Heart right ventricle (tissue), 16 donors: ENCODE results near the gene HDGFL1. TPM values are rescaled to one million over a fixed set of nuclear protein-coding genes. Genes with fewer than 3 reads are reported as not detected.

Experiments
- ATAC-seq, 8 donors: fragments of 200-7000 bp; cut with Tn5 transposase; one replicate each; pipeline ENCODE4 v1.9.1; 2020; ENCODE audit warnings: mild to moderate bottlenecking in 8 of 8, moderate library complexity in 8 of 8, moderate number of reproducible peaks in 1 of 8
- DNase-seq, 2 donors: peaks; one replicate each; pipeline ENCODE4 v3.0.0-alpha.2; 2020
- H3K27ac ChIP-seq, 10 donors: fragments of 200-600 bp; sonication (generic) in 2 of 10; one replicate each; pipeline versions ENCODE4 v1.5.0 to v1.8.0; 2020 to 2022; ENCODE audit warnings: mild to moderate bottlenecking in 3 of 10
- H3K27me3 ChIP-seq, 7 donors: fragments of 200-600 bp; one replicate each; pipeline ENCODE4 v1.8.0; 2021 to 2022; ENCODE audit warnings: mild to moderate bottlenecking in 2 of 7
- H3K36me3 ChIP-seq, 9 donors: fragments of 200-600 bp; sonication (generic) in 1 of 9; one replicate each; pipeline versions ENCODE4 v1.5.0 to v1.8.0; 2020 to 2022; ENCODE audit warnings: mild to moderate bottlenecking in 2 of 9
- H3K4me1 ChIP-seq, 9 donors: fragments of 200-600 bp; sonication (generic) in 1 of 9; one replicate each; pipeline versions ENCODE4 v1.5.0 to v1.8.0; 2020 to 2022; ENCODE audit warnings: mild to moderate bottlenecking in 4 of 9
- H3K4me3 ChIP-seq, 10 donors: fragments of 200-600 bp; sonication (generic) in 2 of 10; one replicate each; pipeline versions ENCODE4 v1.5.0 to v1.8.0; 2020 to 2022; ENCODE audit warnings: mild to moderate bottlenecking in 7 of 10, moderate library complexity in 2 of 10
- H3K9me3 ChIP-seq, 11 donors: fragments of 200-600 bp in 10 of 11; sonication (generic) in 2 of 11; one replicate each; pipeline versions ENCODE4 v1.5.0 to v1.8.0; 2013 to 2022; ENCODE audit warnings: mild to moderate bottlenecking in 2 of 11, control low read depth in 1 of 11, moderate library complexity in 1 of 11
- WGBS, 2 donors: extraction: QIAGEN DNeasy Blood & Tissue Kit; methylation state at CpG; one replicate each; pipeline ENCODE4 v1.1.7; 2013; ENCODE audit warnings: inconsistent platforms in 1 of 2; 5-methylcytosine and 5-hydroxymethylcytosine counted together
- intact Hi-C, 10 donors: fragments of 100-400 bp; cut with DNase I; formaldehyde crosslinking; loops; one replicate each; pipeline versions ENCODE4 v1.11.1 to v1.14.2; 2022
- polyA plus RNA-seq, 2 donors: library from polyadenylated mRNA; stranded (reverse); fragments of 200-250 nt; gene quantifications; one replicate each; pipeline ENCODE4 v1.2.3, GENCODE V29; 2013
- total RNA-seq, 10 donors: library from RNA; stranded (reverse); fragmentation: NEBNext Ultra II Directional in 3 of 10; extraction: Animal tissue kit (Norgen Biotek cat#: 25700) in 3 of 10; gene quantifications; one replicate each; pipeline versions ENCODE4 v1.2.1 to v1.2.4, GENCODE V29; 2021 to 2023
- TF ChIP-seq, protein P1 (sequence below), 9 donors: fragments of 200-600 bp; sonication (generic) in 2 of 9; IDR thresholded peaks; one replicate each; pipeline versions ENCODE4 v1.5.0 to v1.8.0; 2021 to 2022; ENCODE audit warnings: antibody characterized with exemption in 9 of 9, mild to moderate bottlenecking in 5 of 9, moderate library complexity in 1 of 9
- donor health status: Arrhythmogenic right ventricular cardiomyopathy.
- donor health status: ischemic (EF 13 %, LVEDD 7.1; RV severe dilation, severe dysfunction).
- donor health status: healthy with polysubstance abuse.
- donor health status: DM: no; HTN: yes; CAD: no.
- donor health status: DM: no; HTN: no; CAD: no.
- donor health status: ischemic (EF 25% LVEDD 6.9; RV normal size, moderate dysfunction).
- donor health status: ischemic (EF 25% LVEDD 5.7; RV mildly dilated, moderate dysfunction).
- donor health status: healthy.
- donor health status: DM: yes; HTN: yes; CAD: no.
- donor health status: Ischemic cardiomyopathy.
- donor health status: ischemic (EF 35%, LVEDD 5.7; RV mildly dilated, moderate dysfunction).
- donor health status: nonischemic (EF 11% LVEDD 7.7; RV severe dilation, severe dysfunction).
- donor health status: DM: yes; HTN: yes; CAD: no.
- donor health status: PGD.
- donor health status: ischemic (EF 29% LVEDD 5.4; RV normal size, mild dysfunction).
- donor health status: nonischemic (EF 23%, LVEDD 6.1; RV moderate dilation, normal function).

Gene HDGFL1
- total and polyA plus RNA-seq, 12 donors, result not detected

DNA sequence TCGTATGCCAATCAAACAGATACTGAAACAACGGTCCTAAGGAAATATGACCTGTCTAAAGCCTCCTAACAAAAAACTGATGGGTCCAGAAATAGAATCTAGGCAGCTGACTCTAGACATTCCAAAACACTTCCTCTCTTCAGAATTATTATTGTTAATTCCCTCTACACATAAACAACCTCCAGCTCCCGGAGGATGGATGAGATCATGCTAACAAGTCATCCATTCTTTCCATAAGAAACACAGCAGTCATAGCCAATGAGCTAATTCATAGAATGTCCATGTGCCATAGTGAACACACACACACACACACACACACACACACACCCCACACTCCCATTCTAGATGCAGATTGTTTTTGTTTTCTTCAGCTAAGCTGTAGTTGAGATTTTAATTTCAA is 44.3 kb downstream of the HDGFL1 start:
- intact Hi-C loops, result loop anchor here in 1 of 10 donors (5.0 kb wide), 1 partner anchor 1021 kb away; the partner anchor contains the start of gene SOX4
- peak overlapping the region in 5 of 10 donors; percentile 33 to 69 (median 63) for H3K27ac ChIP-seq
- H3K36me3 ChIP-seq, result no peaks in the 10 kb centered on the region
- DNase-seq (peak in 1 of 2 donors; percentile 32), ATAC-seq (peak in 7 of 8 donors; percentile 58 to 91 (median 85))
- H3K4me3 ChIP-seq, result no peak overlapping the region
- H3K27me3 ChIP-seq, result no peaks in the 10 kb centered on the region
- WGBS, 2 donors, result 15 to 16% methylated on average over 3 of the region's 3 CpGs
- TF ChIP-seq, protein P1, sequence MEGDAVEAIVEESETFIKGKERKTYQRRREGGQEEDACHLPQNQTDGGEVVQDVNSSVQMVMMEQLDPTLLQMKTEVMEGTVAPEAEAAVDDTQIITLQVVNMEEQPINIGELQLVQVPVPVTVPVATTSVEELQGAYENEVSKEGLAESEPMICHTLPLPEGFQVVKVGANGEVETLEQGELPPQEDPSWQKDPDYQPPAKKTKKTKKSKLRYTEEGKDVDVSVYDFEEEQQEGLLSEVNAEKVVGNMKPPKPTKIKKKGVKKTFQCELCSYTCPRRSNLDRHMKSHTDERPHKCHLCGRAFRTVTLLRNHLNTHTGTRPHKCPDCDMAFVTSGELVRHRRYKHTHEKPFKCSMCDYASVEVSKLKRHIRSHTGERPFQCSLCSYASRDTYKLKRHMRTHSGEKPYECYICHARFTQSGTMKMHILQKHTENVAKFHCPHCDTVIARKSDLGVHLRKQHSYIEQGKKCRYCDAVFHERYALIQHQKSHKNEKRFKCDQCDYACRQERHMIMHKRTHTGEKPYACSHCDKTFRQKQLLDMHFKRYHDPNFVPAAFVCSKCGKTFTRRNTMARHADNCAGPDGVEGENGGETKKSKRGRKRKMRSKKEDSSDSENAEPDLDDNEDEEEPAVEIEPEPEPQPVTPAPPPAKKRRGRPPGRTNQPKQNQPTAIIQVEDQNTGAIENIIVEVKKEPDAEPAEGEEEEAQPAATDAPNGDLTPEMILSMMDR (IDR thresholded peaks at IDR 0.05), result no peak
- peaks cover 0 to 35% (median 26%) of the 10 kb centered on the region in 11 donors for H3K9me3 ChIP-seq
- H3K4me1 ChIP-seq, result peaks cover 3 to 36% (median 21%) of the 10 kb centered on the region in 9 donors

DNA sequence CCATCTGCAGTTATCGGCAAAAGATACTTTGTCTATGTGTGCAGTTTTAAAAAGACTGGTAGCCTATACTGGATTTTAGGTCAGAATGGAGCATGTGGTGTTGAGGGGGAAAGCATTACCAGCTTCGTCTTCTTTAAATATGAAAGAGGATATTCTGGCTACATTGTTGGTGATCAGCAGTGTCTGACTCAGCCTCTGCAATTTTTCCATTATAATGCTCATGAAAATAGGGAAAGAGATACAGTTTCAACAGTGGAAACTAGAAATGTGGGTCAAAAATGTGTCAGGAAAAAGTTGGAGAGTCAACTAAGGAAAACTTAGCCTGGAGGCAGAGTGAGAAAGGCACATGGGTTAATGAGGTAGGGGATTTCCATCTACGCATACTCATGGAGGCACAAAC is 45.2 kb downstream of the HDGFL1 start:
- peak overlapping the region in 5 of 10 donors; percentile 33 to 69 (median 63) for H3K27ac ChIP-seq
- peaks cover 3 to 36% (median 21%) of the 10 kb centered on the region in 9 donors for H3K4me1 ChIP-seq
- intact Hi-C loops, result loop anchor here in 1 of 10 donors (5.0 kb wide), 1 partner anchor 1022 kb away; the partner anchor contains the start of gene SOX4
- no peaks in the 10 kb centered on the region for H3K36me3 ChIP-seq
- TF ChIP-seq, protein P1 (IDR thresholded peaks at IDR 0.05), result no peak
- DNase-seq (no peak), ATAC-seq (no peak)
- no peak overlapping the region for H3K4me3 ChIP-seq
- H3K27me3 ChIP-seq, result no peaks in the 10 kb centered on the region
- H3K9me3 ChIP-seq, result peaks cover 0 to 42% (median 32%) of the 10 kb centered on the region in 11 donors
- WGBS, 2 donors, result 73 to 91% methylated on average over 3 of the region's 3 CpGs

DNA sequence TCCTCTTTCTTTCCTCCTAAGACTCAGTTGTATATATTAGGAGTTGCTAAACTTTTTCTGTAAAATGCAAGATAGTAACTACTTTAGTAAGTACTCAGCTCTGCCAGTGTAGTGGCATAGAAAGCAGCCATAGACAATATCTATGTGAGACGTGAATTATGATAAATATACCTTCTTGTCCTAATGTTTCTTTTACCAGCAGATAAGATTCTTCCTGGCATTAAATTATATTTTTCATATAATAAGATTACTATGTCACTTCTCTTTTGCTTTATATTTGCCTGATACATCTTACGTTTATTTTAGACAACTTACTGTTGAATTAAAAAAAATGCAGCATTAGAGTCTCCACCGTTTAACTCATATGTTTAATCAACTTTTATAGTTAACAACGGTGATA is 51.7 kb downstream of the HDGFL1 start:
- 60 to 67% methylated on average over 4 of the region's 4 CpGs for WGBS, 2 donors
- intact Hi-C loops, result no loop called here
- H3K9me3 ChIP-seq, result peaks cover 0 to 43% (median 27%) of the 10 kb centered on the region in 11 donors

More for the DNA sequence above, 51.7 kb downstream of the HDGFL1 start:
- TF ChIP-seq, protein P1 (IDR thresholded peaks at IDR 0.05), result no peak
- Histone ChIP-seq H3K4me1 (peaks cover 0 to 24% (median 8%) of the 10 kb centered on the region in 9 donors), H3K27ac (peak overlapping the region in 2 of 10 donors; percentile 2 to 5), H3K27me3 (no peaks in the 10 kb centered on the region), H3K4me3 (no peak overlapping the region), H3K36me3 (no peaks in the 10 kb centered on the region)
- no peak for ATAC-seq
- no peak for DNase-seq
